Measurements from ENCODE around the gene REEP1. TPM values are rescaled to one million over a fixed set of nuclear protein-coding genes. Genes with fewer than 3 reads are reported as not detected.

Gene REEP1
- total and polyA plus RNA-seq, 2 of the 13 experiments (the other 11 are each of a cell fraction or from before 2014, with no cell fraction given) = 0.27 TPM; not detected in 1

DNA sequence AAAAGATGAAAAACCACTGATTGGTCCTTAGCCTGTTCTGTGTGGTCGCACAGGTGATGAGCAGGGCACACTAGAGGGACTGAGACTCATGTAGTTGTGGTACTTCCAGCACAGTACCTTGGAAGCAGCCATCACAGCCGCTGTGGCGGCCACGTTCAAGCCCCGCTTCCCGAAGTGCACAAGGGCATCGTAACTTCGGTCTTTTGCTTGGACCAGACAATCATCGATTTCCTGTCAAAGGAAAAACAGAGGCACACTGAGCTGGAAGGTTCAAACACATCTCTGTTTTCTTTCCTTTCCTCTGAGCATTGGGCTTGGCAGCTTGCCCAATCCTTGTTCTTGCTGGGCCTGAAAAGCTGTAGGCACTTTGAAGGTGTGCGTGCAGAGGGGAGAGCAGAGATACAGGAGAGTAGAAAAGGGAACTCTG is 85.6 kb downstream of the REEP1 start (continued):
- peak in 1 of 2 experiments; percentile 62; a peak in 1 of 4 replicates for TF ChIP-seq EP300 (IDR thresholded peaks at IDR 0.05; ENCODE audit: low read depth in 2 of 2, low read length in 2 of 2)
- no peak for TF ChIP-seq EP300 (CRISPR knock-in tag; IDR thresholded peaks at IDR 0.05; ENCODE audit: borderline replicate concordance)
- no peak for TF ChIP-seq ZBTB44 (CRISPR knock-in tag; IDR thresholded peaks at IDR 0.05)
- peak; percentile 42; the same call in 1 of the 2 replicates for TF ChIP-seq ZNF768 (CRISPR knock-in tag; IDR thresholded peaks at IDR 0.05)
- peak; percentile 61; the same call in 1 of the 2 replicates for TF ChIP-seq ZNF12 (CRISPR knock-in tag; IDR thresholded peaks at IDR 0.05)
- TF ChIP-seq, protein P1, sequence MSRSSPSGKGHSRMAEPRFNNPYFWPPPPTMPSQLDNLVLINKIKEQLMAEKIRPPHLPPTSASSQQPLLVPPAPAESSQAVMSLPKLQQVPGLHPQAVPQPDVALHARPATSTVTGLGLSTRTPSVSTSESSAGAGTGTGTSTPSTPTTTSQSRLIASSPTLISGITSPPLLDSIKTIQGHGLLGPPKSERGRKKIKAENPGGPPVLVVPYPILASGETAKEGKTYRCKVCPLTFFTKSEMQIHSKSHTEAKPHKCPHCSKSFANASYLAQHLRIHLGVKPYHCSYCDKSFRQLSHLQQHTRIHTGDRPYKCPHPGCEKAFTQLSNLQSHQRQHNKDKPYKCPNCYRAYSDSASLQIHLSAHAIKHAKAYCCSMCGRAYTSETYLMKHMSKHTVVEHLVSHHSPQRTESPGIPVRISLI (CRISPR knock-in tag; IDR thresholded peaks at IDR 0.05; ENCODE audit: borderline replicate concordance) = peak; percentile 59; the same call in 1 of the 2 replicates
- TF ChIP-seq ZNF17 (CRISPR knock-in tag; IDR thresholded peaks at IDR 0.05) = no peak
- TF ChIP-seq ZSCAN25 (CRISPR knock-in tag; IDR thresholded peaks at IDR 0.05) = 0 out of 2 replicates have a peak, but pooled peaks have one; percentile 48
- TF ChIP-seq ZNF629 (CRISPR knock-in tag; conservative IDR thresholded peaks at IDR 0.05) = 0 out of 2 replicates have a peak, but pooled peaks have one; percentile 45
- TF ChIP-seq, protein P2, sequence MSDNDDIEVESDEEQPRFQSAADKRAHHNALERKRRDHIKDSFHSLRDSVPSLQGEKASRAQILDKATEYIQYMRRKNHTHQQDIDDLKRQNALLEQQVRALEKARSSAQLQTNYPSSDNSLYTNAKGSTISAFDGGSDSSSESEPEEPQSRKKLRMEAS (IDR thresholded peaks at IDR 0.05) = peak; percentile 72
- no peak for TF ChIP-seq TP53 (CRISPR knock-in tag; conservative IDR thresholded peaks at IDR 0.05)
- TF ChIP-seq NONO (IDR thresholded peaks at IDR 0.05) = no peak
- TF ChIP-seq NONO (CRISPR knock-in tag; conservative IDR thresholded peaks at IDR 0.05) = peak; percentile 68
- TF ChIP-seq ARNT (IDR thresholded peaks at IDR 0.05) = no peak
- TF ChIP-seq HOXA3 (CRISPR knock-in tag; IDR thresholded peaks at IDR 0.05) = peak; percentile 67; the same call in 1 of the 2 replicates
- TF ChIP-seq RXRB (CRISPR knock-in tag; IDR thresholded peaks at IDR 0.05; ENCODE audit: borderline replicate concordance) = peak; percentile 60; the same call in 1 of the 2 replicates
- TF ChIP-seq, protein P3, sequence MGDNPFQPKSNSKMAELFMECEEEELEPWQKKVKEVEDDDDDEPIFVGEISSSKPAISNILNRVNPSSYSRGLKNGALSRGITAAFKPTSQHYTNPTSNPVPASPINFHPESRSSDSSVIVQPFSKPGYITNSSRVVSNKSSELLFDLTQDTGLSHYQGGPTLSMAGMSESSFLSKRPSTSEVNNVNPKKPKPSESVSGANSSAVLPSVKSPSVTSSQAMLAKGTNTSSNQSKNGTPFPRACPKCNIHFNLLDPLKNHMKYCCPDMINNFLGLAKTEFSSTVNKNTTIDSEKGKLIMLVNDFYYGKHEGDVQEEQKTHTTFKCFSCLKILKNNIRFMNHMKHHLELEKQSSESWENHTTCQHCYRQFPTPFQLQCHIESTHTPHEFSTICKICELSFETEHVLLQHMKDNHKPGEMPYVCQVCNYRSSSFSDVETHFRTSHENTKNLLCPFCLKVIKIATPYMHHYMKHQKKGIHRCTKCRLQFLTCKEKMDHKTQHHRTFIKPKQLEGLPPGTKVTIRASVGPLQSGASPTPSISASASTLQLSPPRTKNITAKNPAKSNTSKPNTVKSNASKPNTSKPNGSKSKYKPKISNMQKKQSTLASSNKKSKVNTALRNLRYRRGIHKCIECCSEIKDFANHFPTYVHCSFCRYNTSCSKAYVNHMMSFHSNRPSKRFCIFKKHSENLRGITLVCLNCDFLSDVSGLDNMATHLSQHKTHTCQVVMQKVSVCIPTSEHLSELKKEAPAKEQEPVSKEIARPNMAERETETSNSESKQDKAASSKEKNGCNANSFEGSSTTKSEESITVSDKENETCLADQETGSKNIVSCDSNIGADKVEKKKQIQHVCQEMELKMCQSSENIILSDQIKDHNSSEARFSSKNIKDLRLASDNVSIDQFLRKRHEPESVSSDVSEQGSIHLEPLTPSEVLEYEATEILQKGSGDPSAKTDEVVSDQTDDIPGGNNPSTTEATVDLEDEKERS (CRISPR knock-in tag; IDR thresholded peaks at IDR 0.05) = peak; percentile 53; the same call in 1 of the 2 replicates
- no peak for TF ChIP-seq SOX13 (IDR thresholded peaks at IDR 0.05)
- peak in 1 of 2 experiments; percentile 82; a peak in 2 of 4 replicates for TF ChIP-seq SOX13 (CRISPR knock-in tag; conservative IDR thresholded peaks at IDR 0.05 in 1 of 2, IDR thresholded peaks at IDR 0.05 in 1 of 2)
- TF ChIP-seq KAT7 (CRISPR knock-in tag; IDR thresholded peaks at IDR 0.05; ENCODE audit: borderline replicate concordance) = no peak
- TF ChIP-seq TEAD3 (CRISPR knock-in tag; optimal IDR thresholded peaks at IDR 0.05; ENCODE audit: borderline replicate concordance) = peak; percentile 64
- TF ChIP-seq KDM1A (CRISPR knock-in tag; IDR thresholded peaks at IDR 0.05) = 0 out of 2 replicates have a peak, but pooled peaks have one; percentile 63
- TF ChIP-seq ZNF253 (CRISPR knock-in tag; IDR thresholded peaks at IDR 0.05; ENCODE audit: borderline replicate concordance) = no peak
- TF ChIP-seq, protein P4, sequence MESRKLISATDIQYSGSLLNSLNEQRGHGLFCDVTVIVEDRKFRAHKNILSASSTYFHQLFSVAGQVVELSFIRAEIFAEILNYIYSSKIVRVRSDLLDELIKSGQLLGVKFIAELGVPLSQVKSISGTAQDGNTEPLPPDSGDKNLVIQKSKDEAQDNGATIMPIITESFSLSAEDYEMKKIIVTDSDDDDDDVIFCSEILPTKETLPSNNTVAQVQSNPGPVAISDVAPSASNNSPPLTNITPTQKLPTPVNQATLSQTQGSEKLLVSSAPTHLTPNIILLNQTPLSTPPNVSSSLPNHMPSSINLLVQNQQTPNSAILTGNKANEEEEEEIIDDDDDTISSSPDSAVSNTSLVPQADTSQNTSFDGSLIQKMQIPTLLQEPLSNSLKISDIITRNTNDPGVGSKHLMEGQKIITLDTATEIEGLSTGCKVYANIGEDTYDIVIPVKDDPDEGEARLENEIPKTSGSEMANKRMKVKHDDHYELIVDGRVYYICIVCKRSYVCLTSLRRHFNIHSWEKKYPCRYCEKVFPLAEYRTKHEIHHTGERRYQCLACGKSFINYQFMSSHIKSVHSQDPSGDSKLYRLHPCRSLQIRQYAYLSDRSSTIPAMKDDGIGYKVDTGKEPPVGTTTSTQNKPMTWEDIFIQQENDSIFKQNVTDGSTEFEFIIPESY (CRISPR knock-in tag; IDR thresholded peaks at IDR 0.05) = peak; percentile 15; the same call in 1 of the 2 replicates
